HG02870 (cell line): ENCODE measurements around the gene SCD5.

ENCODE experiments used
- ATAC-seq: cut with Tn5 transposase; IDR thresholded peaks from one replicate; pipeline ENCODE4 v1.9.1; 2021; ENCODE audit warnings: mild to moderate bottlenecking, moderate library complexity; ENCODE audit not compliant: unreplicated experiment

SCD5 gene

DNA sequence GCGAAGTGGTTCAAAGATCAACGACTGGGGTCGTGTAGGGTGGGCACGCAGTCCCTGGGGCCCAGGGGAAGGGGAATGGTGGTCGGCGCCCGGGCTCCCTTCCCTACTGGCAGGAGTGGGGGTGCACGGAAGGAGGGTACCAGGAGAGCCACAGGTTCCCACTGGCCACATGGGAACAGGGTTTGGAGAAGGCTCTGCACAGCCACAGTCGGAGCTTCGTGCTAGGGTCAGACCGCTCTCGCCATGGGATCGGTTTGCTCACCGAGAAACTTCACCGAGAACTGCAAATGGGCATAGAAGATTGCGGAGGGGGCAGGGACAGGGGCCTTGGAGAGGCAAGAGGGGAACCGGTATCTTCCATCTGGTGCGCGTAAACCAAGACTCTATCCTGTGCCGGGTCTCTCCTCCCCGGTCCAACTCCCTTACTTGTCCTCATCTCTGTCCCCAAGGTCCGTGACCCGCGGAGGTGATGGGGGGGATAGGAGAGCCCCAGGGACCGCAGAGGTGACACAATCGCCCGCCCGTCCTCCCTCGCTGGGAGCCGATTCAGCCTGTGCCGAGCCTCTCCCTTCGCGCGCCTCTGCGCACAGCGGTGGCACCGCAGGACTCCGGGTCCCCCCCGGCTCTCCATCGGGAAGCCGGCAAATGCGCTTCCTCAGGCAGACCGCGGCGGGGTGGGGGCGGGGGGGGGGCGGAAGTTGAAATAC, 1.0 kb downstream of the SCD5 start:
- ATAC-seq: no peak

DNA sequence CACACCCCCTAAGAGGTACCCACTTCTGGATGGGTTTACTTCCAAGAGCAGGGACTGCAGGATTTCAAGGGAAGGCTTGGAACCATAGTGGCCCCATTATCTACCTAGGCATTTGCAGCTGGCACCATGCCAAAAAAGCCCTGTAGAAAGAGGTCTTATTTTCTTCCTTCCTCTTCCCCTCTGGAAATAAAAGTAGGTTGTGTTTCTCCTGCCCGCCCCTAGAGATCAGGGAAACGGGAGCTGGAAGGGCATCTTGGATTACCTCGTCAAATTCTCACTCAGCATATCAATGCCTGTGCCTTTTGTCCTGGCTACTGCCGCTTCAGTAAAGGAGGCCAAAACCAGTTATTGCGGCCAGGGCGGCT, 1.6 kb downstream of the SCD5 start:
- no peak for ATAC-seq

DNA sequence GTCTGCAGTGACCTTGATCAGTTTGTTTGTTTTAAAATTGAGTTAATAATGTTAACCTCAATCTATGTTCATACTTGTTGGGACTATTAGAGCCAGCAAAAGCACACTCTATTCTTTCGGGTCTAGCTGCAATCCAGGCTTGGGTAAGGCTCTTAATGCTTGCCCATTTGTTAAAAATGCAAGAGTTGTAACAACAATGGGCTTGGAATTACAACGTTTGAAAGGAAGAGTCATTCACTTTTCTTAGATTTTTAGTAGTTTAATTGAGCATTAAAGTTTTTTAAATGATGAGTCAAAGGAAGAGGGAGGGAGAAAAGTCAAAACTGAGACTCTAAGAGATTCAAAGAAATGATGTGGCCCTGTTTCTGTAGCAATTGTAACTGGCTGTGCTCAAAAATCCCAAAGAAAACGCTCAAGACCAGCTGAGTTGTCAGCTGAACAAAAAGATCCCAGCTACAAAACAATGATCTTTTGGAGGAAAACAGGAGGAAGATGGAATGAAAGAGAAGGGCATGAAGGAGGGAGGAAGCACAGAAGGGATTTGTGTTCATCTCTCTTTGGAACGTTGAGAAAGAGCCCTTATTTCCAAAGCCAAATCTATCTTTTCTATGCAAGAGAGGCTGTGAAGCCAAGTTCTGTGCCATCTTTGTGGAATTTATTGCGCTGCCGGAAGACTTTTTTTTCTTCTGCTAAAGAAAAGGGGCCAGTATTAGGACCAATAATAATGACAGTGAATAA, 5.5 kb downstream of the SCD5 start:
- ATAC-seq: no peak

DNA sequence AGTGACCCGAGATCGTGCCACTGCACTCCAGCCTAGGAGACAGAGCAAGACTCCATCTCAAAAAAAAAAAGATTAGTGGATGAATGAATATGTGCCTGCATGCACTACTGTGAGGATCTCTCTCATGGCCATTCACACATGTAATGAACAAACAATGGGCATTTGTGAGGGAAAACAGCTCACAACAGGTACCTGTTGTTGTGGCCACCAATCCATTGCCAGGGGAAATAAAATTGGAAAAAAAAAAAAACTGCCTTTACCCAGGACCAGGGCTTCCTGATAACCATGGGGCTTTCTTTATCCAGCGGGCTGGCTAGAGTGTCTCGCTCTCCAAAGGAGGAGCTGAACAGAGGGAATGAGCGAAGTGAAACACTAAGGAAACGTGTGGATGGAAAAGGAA, 7.4 kb downstream of the SCD5 start:
- ATAC-seq: no peak

DNA sequence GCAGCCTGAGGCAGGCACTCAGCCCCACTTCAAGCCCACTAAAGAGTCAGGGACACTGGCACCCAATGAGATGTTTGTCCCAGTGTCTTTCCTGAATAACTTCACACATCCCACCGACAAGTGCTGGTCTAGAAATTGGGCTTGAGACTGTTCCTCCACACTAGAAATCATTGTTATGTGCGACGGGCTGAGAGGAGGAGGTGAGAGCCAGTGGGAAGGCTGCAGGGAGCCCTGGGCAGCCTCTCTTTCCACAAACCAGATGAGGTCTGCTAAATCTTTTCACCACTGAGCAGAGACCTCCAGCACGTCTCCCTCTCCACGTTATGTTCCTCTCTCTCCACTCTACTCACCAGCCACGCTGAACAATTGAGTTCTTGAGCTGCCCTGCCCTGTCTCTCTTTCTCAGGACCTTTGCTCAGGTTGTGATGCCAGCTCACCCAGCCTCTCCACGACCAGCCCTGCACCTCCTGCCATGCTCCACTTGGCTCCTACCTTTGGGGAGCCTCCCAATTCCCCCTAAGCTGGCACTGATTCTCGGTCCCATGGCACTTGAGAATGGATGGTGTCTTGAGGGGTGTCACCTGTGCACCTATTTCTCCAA, 8.4 kb downstream of the SCD5 start:
- ATAC-seq: no peak

DNA sequence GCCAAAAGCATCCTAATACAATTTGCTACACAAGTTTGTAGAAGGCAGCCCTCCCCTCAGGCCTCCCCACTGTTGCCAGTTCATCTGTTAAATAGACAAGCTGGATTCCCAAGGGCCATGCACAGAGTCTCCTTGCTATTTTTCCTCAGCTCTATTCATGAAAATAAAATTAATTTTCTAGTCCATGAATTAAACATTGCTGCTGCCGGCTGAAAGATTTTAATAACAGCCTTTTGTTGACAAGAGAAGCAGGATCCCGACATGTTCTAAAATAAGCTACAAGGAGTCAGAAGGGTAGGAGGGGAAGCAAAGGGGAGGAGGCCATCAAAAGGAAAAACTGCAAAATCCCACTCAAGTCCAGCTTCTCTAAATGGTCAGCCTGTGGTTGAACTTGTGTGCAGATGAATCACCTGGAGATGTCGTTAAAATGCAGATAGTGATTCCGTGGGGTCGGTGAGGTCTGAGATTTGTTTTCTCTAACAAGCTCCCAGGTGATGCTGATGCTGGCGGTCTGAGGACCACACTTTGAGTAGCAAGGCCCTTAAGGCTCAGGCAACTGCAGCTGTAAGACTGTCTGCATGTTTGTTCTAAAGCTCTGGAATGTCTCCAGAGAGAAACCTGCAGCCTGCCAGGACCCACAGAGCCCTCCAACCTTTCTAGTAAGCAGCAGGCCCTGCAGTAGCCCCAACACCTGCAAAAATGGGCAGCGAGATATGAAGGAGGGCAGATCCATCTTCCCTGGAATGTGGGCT, 9.4 kb downstream of the SCD5 start:
- ATAC-seq: no peak

DNA sequence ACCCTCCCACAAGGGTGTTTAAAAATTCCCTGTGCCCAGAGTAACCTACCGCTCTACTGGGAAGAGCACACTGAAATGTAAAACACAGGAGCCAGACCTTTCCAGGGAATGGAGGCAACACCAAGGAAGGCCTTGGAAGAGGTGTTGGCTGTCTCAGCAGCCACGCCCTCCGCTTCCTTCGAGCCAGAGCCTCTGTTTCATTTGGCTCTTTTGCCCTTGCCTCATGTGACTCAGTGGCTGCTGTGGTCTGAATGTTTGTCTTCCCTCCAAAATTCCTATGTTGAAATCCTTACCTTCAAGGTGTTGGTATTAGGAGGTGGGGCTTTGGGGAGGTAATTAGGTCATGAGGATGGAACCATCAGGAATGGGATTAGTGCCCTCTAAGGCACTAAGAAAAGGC, 11.3 kb downstream of the SCD5 start:
- ATAC-seq: no peak

DNA sequence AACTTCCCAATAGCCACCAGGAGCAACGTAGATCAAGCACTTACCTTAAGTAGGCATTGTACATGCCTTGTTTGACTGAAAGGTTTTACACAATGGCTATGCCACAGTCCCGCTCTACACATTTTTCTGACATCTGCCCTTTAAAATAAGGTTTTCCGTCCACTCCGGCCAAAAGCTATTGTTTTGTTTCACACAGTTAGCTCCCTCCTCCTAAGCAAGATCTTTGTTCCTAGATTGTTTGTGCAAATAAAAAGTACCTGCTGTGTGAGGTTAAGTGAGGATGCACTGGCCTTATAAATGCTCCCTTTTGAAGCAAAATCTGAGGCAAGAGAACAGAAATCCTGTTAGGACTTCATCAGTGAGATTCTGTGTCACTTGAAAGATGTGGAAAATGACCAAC, 11.8 kb downstream of the SCD5 start:
- no peak for ATAC-seq

DNA sequence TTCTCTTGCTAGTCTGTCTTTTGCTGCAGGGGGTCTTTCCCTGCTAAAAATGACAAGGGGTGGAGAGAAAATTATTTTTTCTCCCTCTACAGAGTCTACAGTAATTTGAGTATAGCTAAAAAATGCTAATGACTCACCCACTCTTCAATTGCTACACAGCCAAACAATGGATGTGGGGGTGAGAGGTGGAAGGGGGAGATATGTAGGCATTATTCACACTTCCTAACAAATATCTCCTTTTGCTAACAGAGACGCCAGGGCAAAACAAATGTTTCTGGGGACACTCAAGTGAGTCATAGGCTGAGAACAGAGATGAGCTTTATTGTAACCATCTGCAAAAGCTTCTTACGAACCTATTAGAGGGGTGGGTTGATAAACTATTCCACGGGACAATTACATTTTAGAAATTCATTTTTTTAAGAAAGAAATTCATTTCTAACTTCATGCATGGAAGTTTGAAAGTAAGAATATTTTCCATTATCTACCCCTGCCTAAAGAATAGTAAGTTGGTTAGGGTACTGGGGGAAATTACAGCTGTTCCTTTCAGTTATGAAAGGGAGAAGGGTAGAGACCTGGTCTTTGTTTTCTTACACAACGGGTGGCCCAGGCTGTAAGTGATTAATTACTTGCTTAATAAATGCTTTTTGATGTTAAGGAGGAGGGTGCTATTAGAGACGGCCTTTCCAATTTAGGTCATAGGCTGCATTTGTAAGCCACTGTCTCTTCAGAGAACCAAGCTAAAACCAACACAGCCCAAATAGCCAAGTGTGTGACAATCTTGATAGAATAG, 12.8 kb downstream of the SCD5 start:
- ATAC-seq: no peak

DNA sequence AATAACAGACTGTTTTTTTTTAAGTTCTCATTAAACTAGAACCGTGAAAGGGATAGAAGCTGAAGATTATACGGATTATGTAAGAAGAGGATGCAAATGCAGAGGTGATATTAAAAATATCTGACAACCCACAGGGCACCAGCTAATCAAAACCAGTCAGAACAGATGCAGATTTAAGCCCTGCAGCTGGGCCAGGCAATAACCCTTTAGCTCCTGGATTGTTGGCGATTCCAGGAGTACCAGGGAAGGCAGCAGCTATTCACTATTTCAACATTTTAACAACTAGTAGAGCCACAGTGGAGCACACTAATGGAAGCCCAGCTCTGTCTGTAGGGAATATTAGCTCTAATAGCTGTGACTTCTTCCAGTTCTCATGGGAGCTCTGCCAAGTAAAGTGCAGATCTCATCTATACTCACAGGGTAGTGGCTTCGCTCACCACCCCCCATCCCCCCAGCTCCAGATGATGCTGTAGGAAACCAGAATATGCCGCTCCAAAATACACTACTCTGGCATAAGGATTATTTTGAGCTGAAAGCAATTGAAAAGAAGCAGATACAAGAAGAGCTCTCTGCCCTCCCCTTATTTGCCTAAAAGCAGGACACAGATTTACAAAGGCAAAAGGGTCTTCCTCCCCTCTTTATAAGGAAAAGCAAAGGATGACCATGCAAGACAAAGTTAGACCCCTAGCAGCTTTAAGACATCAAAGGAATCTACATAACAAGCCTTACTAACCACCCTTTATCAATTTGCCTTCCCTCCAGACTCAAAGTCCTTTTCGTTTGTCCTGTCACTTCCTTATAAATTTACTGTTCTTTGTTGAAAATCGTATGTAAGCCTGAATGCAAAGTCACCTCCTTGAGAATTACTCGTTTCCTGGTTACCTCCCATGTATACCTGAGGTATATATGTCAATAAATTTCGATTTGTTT, 13.7 kb downstream of the SCD5 start:
- ATAC-seq: no peak

DNA sequence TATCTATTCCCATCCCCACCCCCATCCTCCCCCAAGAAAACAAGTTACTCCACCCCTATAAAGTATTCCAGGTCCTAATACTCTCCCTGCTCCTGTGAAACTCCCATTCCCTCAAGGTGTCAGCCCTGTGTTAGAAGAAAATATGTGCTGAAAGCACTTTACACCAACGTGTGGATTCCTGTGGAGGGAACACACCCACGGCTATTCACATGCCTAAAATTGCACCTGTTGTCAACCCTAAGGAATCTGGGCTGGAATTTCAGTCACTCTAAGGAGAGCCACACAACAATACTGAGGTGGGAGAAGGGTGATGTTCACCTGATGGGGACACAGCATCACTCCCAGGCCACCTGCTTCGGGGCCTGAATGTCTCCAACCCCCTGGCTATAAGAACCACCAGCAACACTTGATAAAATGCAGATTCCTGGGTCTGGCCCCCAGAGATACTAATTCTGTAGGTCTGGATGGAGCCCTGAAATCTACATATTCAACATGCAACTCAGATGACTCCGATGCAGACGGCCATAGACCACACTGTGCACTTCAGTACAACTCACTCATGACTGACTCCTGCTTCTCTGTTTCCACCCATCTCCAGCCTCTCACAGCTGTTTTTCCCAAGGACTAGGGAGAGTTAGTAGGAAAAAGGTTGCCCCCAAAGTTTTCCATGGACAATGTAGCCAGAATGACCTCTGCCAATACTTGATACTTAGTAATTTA, 15.8 kb downstream of the SCD5 start:
- no peak for ATAC-seq

DNA sequence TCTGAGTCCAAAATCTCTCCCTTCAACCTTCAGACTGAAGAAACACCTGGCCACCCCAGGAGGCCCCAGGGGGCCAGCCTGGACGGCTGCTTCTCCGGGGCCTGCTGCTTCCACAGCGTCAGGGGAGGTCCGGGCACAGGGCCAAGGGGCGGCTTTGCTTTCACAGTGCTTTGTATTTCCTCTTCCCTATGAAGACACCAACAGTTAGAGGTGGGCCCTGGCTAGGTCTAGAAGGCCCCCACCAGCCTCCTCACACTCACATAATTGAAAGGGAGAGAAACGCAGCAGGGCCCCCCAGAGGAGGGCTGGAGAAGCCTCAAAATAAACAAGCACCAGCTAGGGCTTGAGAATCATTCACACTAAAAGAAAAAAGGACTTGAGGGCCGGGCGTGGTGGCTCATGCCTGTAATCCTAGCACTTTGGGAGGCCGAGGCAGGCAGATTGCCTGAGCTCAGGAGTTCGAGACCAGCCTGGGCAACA, 17.8 kb downstream of the SCD5 start:
- no peak for ATAC-seq

DNA sequence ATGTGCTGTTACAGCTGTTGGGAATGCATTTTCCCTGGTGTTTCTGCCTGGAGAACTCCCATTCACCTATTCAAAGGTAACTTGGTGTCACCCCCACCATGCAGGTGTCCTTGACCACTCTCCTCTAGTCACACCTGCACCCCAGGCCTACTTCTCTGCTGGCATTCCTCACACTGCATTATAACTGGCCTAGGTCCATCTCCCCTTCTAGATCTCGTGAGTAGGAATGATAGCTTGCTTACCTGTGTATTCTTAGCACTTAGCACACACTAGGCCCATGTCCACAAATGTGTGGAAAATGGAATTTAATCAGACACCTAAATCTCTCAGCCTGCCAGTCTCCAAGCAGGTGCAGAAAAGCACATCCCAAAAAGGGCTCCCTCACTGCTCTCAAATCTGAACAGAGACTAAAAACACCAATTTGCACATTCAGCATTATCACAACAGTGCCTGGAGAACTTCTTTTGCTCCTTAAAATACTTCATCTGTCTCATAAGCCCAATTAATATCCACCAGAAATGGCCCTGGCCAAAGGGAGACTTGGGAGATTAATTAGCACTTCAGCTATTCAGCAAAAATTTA, 18.3 kb downstream of the SCD5 start:
- ATAC-seq: no peak

DNA sequence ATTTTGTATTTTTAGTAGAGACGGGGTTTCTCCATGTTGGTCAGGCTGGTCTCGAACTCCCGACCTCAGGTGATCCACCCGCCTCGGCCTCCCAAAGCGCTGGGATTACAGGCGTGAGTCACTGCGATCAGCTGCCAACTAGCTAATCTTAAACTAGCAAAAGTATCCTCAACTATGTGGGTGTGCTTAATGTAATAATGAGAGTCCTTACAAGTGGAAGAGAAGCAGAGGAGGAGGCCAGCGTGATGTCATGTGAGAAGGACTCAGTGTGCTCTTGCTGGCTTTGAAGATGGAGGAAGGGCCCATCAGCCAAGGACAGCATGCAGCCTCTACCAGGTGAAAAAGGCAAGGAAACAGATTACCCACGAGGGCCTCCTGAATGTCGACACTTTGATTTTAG, 19.6 kb downstream of the SCD5 start:
- ATAC-seq: no peak

DNA sequence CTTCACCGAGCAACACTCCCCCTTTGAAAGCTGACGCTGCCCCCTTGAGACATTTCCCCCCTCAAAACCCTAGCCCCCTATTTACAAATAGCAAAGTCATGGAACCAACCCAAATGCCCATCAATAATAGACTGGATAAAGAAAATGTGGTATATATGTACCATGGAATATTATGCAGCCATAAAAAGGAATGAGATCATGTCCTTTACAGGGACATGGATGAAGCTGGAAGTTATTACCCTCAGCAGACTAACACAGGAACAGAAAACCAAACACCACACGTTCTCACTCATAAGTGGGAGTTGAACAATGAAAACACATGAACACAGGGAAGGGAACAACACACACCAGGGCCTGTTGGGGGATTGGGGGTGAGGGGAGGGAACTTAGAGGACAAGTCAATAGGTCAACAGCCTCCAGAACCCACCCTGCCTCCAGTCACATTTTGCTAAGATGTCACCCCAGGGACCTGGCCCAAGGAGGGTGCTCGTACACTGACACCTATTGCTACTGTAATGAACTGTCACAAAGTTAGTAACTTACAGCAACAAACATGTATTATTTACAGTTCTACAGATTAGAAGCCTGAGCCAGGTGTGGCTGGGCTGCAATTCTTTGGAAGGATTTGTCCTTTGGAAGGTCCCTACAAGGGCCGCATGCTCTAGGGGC, 20.6 kb downstream of the SCD5 start:
- ATAC-seq: no peak

DNA sequence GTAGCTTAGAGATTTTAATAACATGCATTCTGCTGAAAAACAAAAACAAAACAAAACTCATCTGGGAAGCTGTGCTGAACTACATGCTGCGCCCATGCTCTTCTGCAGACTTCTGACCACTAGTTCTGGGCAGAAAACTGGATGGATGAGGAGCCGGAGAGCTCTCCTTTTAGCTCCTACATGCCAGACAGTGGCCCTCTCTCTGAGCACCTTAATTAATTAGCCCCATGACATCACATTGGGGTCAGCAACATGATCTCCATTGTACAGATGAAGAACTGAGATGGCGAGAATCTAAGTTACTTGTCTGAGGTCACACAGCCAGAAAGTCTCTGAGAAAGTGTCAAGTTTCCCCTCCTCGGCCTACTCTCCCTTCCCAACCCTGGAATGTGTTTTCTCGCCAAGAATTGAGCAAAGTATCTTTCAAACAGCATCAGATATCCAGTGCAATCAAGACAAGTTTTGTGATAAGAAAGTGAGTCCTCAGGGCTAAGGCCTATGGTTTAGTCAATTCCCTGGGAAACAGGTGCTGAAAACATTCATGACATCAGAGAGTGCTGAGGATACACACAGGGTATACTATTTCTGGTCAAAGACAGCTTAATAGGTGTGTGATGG, 21.6 kb downstream of the SCD5 start:
- no peak for ATAC-seq

DNA sequence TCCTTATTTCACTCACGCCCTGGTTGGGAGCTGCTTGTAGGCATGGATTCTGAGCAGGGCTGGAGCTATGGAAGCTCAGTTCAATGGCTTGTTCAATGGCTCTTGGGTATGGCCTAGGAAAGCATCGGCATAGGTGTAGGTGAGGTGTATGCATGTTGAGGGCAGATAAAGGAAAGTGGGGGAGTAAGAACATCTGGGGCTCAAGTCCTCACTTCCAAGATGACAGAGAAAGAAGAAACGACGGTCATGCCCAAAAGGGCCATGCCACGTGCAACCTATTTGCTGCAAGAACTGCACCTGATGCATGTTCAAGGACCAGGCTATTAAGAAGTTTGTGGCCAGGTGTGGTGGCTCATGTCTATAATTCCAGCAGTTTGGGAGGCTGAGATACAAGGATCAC, 23.4 kb downstream of the SCD5 start:
- ATAC-seq: no peak

DNA sequence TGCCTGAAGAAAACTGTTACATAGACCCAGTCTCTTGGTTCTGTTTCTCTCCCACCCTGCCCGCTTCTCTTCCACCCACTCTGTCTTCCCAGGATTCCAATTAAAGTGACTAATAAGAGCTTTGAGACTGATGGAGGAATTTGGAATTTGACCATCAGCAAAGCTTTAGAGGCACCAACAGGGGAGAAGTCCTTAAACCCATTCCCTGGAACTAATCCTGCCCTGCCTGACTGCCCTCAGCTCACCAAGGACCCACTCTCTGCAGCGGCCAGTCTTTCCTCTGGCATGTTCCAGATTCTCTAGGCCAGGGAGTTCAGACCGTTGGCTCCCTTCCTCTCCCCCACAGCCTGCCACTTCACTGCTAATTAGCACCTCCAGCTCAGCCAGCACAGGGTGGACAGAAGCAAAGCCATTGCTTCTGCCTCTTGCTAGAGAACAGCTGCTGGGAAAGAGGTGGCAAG, 23.9 kb downstream of the SCD5 start:
- no peak for ATAC-seq
